COLO668 (cell line): ENCODE results near the gene TNS3.

Source experiments
- DNase-seq: peaks from one replicate; lab custom pipeline; 2025; ENCODE audit not compliant: unreplicated experiment; lab: John Stamatoyannopoulos, UW

Gene TNS3

DNA sequence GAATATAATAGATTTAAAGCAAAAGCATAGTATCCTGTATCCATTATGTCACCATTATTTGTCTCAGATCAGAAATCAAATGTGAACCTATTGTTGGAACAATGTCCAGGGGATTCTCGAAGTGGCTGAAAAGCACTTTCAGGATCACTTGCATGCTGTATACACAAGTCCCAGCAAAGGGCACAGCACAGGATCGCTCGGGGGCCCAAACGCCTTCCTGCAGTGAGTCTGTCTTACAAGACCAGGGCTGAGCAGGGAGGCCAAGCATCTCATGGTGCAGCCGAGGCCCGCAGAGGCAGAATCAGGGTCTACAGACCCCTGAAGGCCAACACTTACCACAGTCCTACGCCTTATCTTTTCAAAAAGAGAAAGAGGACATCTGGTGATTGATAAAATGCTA lies 92.3 kb downstream of the TNS3 start:
- DNase-seq, result no peak

DNA sequence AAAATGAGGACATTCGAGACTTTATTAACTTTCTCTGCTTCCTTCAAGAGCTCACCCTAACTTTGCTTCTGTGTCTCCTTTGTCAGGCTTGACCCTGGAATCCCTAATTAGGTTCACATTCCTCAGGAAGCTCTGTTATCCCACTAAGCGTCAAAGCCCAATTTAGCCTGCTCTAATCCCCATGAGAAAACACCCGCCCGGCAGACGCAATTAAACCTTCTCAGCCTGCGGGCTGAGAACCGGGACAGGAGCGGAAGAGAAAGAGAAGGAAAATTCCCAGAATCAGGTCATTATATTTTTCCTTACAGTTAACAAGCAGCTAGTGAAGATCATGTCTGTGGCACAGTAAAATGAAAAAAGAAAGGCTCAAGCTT lies 93.0 kb downstream of the TNS3 start:
- DNase-seq, result no peak

DNA sequence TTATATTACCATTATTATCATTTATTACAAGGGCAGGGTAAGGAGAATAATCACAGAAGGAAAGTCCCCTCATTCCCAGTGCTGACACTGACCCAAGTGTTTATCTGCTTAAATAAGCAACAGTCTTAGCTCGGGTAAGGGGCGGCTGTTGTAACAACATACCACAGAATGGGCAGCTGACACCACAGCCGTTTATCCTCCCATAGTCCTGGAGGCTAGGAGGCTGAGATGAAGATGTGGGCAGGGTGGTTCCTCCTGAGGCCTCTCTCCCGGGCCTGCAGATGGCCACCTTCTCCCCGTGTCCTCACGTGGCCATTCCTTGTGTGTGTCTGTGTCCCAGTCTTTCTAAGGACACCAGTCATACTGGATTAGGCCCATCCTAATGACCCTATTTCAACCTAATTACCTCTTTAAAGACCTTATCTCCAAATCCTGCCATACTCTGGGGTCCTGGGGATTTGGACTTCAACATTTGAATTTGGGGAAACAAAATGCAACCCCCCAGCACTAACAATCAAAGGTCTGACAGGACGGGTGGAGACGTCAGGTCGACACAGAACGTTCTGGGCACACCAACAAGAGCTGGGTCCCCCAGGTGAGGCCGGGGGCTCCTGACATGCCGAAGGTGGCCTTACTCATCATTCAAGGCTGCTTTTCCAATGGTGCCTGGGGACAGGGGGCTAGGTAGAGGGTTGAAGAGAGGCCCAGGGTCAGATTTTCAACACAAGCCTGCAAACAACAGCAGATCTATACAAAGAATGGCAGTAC lies 93.5 kb downstream of the TNS3 start:
- DNase-seq, result no peak

DNA sequence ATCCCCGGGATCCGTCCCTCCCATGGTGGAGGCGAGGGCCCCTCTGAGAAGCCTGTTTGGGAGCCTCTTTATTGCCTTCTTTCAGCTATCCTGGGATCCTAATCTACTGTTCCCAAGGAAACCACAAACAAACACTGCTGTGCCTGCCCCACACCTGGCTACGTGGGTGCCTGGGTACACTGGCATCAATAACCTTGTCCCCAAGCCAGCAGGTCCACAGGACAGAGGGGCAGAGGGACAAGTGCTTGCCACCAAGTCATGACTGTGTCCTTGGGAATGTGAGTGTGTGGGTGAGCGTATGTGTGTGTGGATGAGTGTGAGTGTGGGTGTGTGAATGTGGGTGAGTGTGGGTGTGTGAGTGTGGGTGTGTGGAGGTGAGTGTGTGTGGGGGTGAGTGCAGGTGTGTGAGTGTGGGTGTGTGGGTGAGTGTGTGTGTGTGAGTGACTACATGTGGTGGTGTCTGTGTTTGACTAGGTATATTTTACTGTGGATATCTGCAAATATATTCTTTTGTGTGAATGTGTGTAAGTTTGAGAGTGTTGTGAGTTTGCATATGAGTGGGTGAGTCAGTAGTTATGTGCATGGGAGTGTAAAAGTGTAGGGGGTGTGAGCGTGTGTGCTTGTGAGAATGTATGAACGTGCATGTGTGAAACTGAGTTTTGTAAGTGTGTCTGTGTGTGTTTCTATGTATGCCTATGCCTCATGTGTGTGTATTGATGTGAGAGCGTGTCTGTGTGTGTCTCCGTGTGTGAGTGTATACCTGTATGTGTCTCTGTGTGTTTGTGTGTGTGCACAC lies 96.1 kb downstream of the TNS3 start:
- DNase-seq, result peak; percentile 83

DNA sequence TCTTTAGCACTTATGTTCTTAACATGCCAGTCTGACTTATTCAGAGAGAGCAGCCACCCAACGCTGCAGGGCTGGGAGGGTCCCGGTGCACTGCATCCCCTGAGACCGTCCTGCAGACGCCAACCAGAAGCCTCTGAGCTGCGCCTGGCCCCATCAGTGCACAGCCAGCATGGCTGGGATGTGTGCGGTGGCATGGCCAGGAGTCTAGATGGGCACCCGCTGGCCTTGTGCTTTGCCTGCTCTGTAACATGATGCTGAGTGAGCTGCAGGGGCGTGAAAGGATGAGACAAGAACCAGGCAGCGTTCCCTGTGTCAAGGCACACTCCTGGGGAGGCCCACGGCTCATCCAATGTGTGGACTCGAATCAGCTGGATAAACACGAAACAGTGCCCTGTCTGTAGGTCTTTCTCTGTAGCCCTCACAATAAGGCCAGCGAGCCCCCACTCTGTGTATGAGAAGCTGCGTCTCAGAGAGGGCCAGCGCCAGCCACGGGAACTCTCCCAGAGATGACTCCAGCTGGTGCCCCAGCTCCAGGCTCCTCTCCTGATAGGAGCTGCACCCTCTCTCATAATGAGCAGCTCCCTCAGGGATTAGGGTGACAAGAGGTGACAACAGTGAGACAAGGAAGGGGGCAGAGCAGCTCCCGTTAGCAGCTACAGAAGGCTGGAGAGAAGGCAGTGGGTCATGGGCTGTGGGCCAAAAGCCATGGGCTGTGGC lies 96.8 kb downstream of the TNS3 start:
- peak; percentile 77 for DNase-seq

DNA sequence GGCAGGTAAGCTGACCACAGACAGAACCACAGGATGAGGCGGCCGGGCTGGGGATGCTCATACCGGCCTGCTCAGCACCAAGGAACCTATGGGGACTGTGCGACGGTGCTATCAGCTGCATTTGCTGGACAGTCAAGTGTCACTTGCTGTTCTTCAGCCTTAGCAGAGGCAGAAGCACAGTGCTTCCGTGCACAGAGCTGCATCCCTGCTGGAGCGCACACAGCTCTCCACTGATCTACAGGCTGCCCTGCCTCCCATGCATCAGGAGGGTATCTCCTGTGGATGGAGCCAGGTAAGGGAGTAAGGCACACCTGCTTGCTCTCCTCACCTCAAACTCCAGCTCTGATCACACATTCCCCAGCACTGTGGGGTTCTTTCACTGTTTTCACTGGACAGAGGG lies 97.5 kb downstream of the TNS3 start:
- no peak for DNase-seq

DNA sequence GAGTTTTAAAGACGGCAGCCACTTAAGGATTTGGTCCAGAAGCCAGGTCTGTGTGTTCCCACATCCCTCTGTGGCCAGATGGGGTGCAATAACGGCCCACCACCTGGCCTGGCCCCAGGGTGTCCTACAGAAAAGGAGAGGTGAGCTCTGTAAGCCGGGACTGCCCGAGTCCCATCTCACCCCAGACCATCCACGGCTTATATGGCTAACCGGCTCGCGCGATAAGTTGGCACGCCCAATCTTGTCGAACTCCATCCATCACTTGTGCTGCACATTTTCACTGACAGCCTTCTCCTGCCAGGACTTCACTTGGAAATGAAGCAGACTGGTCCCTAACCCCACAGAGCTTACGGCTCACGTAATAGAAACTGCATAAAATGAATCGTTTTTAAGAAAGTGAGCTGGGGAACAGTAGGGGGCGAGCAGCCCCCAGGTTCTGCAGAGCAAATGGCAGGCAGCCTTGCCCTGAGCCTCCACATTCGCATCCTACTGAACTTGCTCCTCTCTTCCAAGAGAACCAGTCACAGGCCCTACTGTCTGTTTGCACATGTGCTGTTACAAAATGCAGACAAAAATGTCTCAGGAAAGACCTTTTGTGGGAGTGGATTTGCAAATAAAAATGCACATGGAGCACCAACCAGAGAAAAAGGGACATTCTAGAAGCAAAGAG lies 98.2 kb downstream of the TNS3 start:
- DNase-seq, result no peak

DNA sequence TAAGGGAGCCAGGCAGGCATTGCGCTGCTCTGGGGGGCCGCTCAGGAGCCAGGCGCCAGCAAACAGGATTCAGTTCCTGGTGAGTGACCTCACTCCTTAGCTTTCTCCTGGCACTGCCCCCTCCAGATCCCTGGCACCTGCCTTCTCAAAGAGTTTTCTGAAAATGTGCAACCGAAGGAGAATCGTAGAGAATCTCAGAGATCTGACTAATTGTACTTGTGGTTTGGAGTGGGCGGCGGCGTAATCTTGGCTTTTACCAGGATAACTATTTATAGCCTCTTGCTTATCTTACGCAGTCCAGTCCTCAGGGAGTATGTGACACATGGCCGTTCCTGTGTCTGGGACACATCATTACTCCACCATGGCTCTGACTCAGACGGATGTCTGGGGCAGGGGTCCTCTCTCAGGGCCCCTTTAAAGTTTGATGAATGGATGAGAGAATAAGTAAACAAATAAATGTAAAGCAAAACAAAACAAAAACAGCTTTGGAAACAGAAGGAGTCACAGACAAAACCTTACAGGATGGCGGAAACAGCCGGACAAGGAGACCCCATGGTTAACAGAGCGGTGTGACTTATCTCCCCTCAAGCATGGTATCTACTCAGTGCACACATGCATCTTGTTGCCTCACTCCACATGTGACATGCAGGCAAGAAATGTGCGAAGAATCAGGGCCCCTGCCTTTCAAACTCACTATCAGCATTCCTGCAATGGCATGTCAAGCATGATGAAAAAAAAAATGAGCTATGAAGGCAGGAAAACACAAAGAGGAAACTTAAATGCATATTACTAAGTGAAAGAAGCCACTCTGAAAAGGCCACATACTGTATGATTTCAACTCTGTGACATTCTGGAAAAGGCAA lies 99.7 kb downstream of the TNS3 start:
- DNase-seq, result no peak

DNA sequence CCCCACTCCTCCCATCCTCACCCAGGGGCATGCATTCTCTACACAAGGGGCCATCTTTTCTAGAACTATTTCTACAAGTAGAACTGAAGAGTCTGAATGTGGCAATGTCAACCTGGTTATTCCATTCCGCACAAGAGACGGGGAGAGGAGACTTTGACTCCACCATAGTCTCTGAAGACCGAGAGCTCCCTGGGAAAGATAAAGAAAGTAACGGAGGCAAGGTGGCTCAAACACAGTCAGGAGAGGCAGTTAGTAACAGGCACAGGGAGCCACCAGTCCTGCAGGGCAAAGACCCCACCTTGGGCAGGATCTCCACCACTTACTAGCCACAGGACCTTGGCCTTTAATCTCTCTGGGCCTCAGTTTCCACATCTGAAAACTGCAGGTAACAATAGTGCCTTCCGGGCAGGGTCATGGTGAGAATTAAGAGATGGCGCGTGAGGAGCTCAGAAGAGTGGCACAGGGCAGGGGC lies 100.3 kb downstream of the TNS3 start:
- DNase-seq, result no peak

DNA sequence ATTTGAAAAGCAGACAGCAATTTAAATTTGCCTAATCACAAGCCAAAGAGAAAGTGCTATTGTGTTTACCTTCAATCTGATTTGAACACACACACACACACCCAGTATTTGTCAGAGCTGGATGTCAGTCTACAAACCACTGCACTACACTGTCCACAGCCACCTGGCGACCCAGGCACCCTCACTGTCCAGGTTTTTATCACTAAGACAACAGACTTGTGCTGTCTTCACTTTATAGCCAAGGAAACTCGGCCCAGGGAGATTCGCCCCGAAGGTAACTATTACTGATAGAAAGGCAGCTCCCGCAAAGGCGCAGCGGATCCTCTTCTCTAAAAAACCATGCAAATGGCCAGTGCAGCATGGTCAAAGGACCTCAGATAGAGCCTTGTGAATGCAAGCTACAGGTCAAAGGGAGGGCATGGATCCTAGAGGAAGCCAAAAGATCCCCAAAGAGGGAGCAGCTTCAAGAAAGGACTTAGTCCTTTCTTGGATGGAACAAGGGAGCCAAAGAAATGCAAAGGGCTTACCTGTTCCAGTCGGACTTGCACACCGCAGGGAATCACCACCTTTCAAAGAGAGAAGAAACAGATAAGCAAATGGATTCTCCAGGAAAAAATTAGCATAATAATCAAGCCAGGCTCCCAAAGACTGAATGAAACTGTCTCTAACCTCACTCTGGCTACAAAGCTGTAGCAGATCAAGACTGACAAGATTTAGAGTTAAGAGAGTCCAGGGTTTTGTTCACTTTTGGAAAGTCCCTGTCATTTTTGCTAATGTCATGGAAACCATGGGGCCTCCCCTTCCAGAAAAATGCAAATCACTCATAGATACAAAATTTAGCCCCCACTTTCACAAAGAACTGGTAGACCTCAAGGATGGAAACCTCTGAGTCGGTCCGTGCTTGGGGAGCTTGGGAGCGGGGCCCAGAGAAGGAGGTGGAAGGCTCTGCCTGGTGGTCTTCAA lies 101.1 kb downstream of the TNS3 start:
- no peak for DNase-seq

DNA sequence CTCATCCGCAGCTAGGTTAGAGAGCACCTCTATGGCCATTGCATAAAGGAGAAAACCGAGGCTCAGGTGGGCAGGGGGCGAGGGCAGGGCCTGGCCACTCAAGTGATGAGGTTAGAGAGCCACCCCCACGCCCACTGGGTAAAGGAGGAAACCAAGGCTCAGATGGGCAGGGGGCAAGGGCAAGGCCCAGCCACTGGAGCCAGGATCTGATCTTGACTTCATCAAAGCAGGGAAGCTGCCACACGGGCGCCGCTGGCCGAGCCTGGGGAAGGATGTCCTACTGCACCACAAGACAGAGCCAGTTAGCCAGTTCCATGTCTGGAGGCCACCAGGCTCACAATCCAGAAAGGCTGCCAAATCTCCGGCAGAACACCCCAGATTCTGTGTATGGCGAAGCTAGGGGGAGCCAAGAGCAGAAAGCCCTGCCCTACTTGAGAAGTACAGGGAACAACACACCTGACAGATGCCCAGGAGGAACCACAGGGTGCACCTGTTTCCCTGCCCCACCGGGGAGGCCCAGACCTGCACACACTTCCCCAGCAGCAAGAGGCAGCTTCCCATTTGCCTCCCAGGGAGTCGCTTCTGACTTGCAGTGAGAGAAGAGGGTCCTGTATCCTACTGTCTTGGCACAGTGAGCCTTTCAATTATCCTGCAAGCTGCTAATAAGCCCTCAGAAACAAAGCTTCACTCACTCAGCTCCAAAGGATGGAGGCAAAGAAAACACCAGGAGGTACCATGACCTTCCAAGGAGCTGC lies 101.9 kb downstream of the TNS3 start:
- peak; percentile 58 for DNase-seq

DNA sequence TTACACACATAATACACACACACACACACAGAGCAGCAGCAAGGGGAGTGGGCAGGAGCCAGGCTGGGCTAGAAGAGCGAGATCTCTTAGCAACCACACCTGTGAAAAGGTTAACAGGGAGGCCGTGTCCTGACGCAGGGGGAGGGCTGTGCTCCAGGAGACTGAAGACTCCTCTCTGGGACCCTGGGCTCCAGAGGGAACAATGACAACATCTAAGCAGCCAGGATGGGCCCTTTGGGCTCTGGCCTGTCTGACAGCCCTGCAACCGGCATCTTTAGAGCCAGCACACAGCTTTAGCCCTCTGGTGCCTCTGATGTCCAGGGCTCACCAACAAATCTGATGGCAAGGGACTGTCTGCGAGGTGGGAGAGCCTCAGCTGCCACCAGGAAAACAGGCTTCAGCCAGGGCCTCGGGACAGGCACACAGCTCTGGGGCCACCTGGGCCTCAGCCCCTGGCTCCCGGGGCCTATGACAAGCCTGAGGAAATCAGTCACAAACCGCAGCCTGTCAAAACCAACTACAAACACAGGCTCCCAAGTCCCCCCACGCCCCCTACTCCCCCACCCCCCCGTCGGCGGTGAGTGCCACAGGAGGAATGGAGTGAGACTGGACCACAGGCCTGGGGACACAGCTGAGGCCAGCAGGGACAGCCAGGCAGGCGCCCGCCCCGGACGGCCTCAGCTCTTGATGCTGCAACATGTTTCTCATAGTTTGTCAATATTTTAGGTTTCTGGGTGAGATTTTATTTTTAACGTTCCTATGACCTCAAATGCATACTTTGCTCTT lies 102.8 kb downstream of the TNS3 start:
- DNase-seq, result no peak

DNA sequence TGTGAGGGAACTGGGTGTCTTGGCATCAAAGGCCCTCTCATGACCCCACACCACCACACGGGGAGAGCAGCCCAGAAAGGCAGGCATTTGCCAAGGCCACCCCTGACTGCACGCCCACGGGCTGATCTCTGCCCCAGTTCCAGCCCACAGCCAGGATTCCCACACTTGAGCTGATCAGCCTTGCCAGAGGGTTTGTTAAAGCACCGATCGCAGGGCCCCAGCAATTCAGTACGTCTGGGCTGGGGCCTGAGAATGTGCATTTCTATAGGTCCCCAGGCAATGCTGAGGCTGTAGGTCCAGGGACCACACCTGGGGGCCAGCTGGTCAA lies 103.9 kb downstream of the TNS3 start:
- DNase-seq, result no peak

DNA sequence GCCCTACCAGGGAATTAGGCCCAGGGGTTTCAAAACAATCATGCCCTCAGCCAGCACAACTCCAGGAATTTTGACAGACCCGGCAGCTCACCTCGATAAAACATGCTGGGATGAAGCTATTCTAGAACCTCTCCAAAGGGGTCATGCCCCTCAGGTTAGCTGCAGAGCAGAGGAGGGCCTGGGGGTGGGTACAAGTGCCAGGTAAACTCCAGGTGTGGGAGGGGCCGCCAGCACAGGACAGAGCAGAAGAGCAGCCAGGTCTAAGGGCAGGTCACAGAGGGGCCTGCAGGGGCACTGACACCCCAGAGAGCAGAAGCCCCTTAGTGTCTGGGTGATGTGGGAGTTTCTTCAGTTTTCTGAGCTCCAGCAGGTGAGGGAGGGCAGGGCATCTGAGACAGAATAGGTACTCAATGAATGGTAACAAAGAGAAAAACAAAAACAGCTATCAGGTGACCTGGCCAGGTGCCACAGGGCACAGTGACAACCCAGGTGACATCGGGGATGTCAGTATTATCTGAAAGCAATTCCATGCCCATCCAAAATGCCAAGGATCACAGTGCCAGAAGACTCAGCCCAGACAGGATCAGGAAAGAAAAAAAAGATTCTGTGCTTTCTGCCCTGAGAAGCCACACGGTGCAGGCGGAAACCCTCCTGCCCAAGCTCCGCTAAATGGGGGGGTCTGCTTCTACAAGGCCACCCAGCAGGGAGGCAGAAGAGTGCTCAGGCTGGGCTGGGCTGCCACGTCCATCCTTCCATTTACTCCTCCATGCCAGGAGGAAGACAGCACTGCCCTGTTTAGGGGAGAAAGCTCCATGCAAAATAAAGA lies 104.5 kb downstream of the TNS3 start:
- DNase-seq, result peak; percentile 88

DNA sequence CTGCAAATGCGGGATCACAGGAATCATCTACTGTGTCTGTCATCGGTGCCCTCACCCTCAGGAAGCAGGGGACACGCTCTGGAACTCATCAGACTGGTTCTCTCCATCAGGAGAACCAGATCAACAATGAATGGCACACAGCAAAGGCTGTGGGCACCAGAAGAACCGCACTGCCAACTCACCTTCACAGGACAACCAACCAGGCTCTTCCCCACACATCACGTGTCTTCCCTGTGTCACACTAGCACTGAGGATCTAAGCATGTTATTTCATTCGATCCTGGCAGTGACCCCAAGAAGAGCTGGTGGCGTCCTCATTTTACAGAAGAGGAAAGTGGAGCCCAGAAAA lies 106.1 kb downstream of the TNS3 start:
- no peak for DNase-seq

DNA sequence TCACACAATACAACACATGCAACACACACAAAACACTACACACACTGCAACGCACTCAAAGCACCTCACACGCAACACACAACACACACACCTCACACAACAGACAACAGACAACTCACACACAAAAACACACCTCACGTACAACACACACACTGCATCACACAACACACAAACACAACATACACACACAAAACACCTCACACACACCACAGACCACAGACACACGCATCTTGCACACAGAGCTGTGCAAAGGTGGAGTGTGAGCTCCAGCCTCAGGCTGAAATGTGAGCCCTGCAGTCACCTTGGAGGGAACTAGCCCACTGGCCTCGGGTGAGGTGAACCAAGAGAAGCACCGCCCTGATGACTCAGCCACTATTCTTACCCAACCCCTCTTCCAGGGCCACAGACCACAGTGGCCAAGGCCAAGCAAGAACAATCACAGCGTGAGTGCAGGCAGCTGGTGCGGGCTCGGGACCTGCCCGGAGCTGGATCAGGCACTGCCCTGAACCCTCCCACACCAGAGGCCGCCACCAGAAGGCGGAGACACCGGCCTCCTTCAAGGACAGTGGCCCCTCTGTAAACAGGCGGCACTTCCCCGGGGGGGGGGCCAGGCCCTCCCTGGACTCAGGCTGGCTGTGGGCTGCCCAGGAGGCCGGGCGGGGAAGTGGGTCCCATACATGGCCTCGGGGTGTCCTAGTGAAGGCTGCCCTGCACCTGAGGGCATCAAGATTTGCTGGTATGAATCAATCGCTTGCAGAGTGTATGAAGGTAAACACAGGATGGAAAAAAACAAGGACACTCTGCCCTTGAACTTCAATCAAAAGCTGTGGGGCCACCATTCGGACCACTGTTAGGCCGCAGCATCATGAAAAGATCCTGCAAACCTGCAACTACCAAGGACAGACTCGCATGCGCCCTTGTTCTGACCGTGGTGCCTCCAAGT lies 106.7 kb downstream of the TNS3 start:
- DNase-seq, result peak; percentile 99
